GM12891 (cell line): ENCODE results near the gene SPON1.

Experiments used
- POLR2A ChIP-seq: IDR thresholded peaks from 2 replicates; pipeline ENCODE4 v1.6.1; 2011; ENCODE audit warnings: low read depth, low read length, control low read depth
- POLR2AphosphoS5 ChIP-seq: IDR thresholded peaks from 2 replicates; pipeline ENCODE4 v1.6.1; 2011; ENCODE audit warnings: low read depth, low read length, control low read depth
- TAF1 ChIP-seq: IDR thresholded peaks from 2 replicates; pipeline ENCODE4 v1.6.1; 2011; ENCODE audit warnings: low read depth, low read length, control low read depth

- no peak for TF ChIP-seq TAF1
- no peak for TF ChIP-seq POLR2A
- TF ChIP-seq POLR2AphosphoS5, result no peak
Measured at GRCh38 chr11:14041040-14041439, 78.5 kb downstream of the SPON1 start.
